Smooth muscle cell (in vitro differentiated cells): ENCODE data around the gene ARAP2. TPM values are rescaled to one million over a fixed set of nuclear protein-coding genes. Genes with fewer than 3 reads are reported as not detected.
A peak's percentile ranks its signal among the peaks of the same experiment; 100 is the strongest.

Source experiments
- DNase-seq: peaks from one replicate; lab custom pipeline; 2025; ENCODE audit not compliant: unreplicated experiment; lab: John Stamatoyannopoulos, UW
- H2AFZ ChIP-seq: fragments of 200-600 bp; sonication (generic); 2 replicates; pipeline ENCODE4 v1.6.0; 2016; ENCODE audit warnings: antibody characterized with exemption, low read depth, mild to moderate bottlenecking
- H3F3A ChIP-seq: fragments of 200-600 bp; sonication (generic); 2 replicates; pipeline ENCODE4 v1.6.0; 2017; ENCODE audit warnings: antibody characterized with exemption, low read depth
- H3K27ac ChIP-seq: fragments of 200-600 bp; sonication (generic); 2 replicates; pipeline ENCODE4 v1.5.1; 2016; ENCODE audit warnings: low read depth, mild to moderate bottlenecking
- H3K27me3 ChIP-seq: fragments of 200-600 bp; sonication (generic); 2 replicates; pipeline ENCODE4 v1.6.1; 2016; ENCODE audit warnings: low read depth, mild to moderate bottlenecking
- H3K36me3 ChIP-seq: fragments of 200-600 bp; sonication (generic); 2 replicates; pipeline ENCODE4 v1.5.1; 2016; ENCODE audit warnings: low read depth
- H3K4me1 ChIP-seq: fragments of 200-600 bp; sonication (generic); 2 replicates; pipeline ENCODE4 v1.5.1; 2016; ENCODE audit warnings: low read depth
- H3K4me2 ChIP-seq: fragments of 200-600 bp; sonication (generic); 2 replicates; pipeline ENCODE4 v1.6.0; 2016; ENCODE audit warnings: mild to moderate bottlenecking
- H3K4me3 ChIP-seq: fragments of 200-600 bp; sonication (generic); 2 replicates; pipeline ENCODE4 v1.5.1; 2016; ENCODE audit warnings: mild to moderate bottlenecking
- H3K79me2 ChIP-seq: fragments of 200-600 bp; sonication (generic); 2 replicates; pipeline ENCODE4 v1.6.0; 2016; ENCODE audit warnings: low read depth, mild to moderate bottlenecking
- H3K9ac ChIP-seq: fragments of 200-600 bp; sonication (generic); 2 replicates; pipeline ENCODE4 v1.6.0; 2016; ENCODE audit warnings: low read depth
- H3K9me3 ChIP-seq: fragments of 200-600 bp; sonication (generic); replicated peaks from 2 replicates; pipeline ENCODE4 v1.5.1; 2016; ENCODE audit warnings: low read depth
- H4K20me1 ChIP-seq: fragments of 200-600 bp; sonication (generic); 2 replicates; pipeline ENCODE4 v1.6.0; 2016; ENCODE audit warnings: low read depth
- WGBS: methylation state at CpG from one replicate; pipeline ENCODE4 v1.1.7; 2016; ENCODE audit warnings: low lambda C conversion rate; 5-methylcytosine and 5-hydroxymethylcytosine counted together
- polyA plus RNA-seq: library from polyadenylated mRNA; unstranded; fragments of >200 nt; fragmentation: Nextera tagmentation; extraction: Ambion mirVana; gene quantifications from 2 replicates; pipeline ENCODE4 v1.2.1, GENCODE V29; 2016
- total RNA-seq: library from RNA; depleted of rRNA; stranded (reverse); fragments of >200 nt; gene quantifications from 2 replicates; pipeline ENCODE4 v1.2.3, GENCODE V29; 2014
- TF ChIP-seq, protein P1 (sequence below): fragments of 200-600 bp; sonication (generic); IDR thresholded peaks from 2 replicates; pipeline ENCODE4 v1.5.1; 2017; ENCODE audit warnings: borderline replicate concordance, mild to moderate bottlenecking, antibody characterized with exemption; ENCODE audit not compliant: insufficient read depth, poor library complexity, severe bottlenecking

The ARAP2 gene
- total and polyA plus RNA-seq, 2 experiments from 2014 or later, result 1.2 to 17.9 TPM

DNA sequence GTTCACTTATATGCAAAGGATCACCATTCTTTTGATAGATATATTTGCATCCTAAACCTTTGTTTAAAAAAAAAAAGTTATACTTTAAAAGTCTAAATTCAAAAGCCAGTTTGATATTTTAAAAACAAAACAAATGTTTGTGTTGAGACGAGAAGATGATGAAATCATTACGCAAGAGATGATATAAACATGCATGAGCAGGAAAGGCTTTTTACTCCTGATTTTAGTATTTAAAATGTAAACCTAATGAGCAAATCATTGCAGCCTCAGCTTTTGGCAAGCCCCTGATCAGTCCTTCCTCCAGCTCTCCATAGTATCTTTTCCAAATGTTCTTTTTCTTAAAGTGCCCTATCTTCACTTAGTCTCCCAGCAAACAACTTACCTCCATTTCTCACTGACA, 115.6 kb downstream of the ARAP2 start:
- no peak for DNase-seq
- H3K9me3 ChIP-seq, result no peaks in the 10 kb centered on the region
- no peaks in the 10 kb centered on the region for H3K36me3 ChIP-seq
- no peak overlapping the region for H3K9ac ChIP-seq
- no peaks in the 10 kb centered on the region for H3K27me3 ChIP-seq
- no peaks in the 10 kb centered on the region for H3F3A ChIP-seq
- no peak overlapping the region for H3K4me3 ChIP-seq
- H3K79me2 ChIP-seq, result no peaks in the 10 kb centered on the region
- TF ChIP-seq, protein P1, sequence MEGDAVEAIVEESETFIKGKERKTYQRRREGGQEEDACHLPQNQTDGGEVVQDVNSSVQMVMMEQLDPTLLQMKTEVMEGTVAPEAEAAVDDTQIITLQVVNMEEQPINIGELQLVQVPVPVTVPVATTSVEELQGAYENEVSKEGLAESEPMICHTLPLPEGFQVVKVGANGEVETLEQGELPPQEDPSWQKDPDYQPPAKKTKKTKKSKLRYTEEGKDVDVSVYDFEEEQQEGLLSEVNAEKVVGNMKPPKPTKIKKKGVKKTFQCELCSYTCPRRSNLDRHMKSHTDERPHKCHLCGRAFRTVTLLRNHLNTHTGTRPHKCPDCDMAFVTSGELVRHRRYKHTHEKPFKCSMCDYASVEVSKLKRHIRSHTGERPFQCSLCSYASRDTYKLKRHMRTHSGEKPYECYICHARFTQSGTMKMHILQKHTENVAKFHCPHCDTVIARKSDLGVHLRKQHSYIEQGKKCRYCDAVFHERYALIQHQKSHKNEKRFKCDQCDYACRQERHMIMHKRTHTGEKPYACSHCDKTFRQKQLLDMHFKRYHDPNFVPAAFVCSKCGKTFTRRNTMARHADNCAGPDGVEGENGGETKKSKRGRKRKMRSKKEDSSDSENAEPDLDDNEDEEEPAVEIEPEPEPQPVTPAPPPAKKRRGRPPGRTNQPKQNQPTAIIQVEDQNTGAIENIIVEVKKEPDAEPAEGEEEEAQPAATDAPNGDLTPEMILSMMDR, result no peak
- WGBS, result 45% methylated on average over 2 of the region's 2 CpGs
- peak overlapping the region; percentile 49 for H2AFZ ChIP-seq
- H4K20me1 ChIP-seq, result no peaks in the 10 kb centered on the region
- no peak overlapping the region for H3K27ac ChIP-seq
- no peaks in the 10 kb centered on the region for H3K4me1 ChIP-seq
- peak overlapping the region; percentile 72 for H3K4me2 ChIP-seq

DNA sequence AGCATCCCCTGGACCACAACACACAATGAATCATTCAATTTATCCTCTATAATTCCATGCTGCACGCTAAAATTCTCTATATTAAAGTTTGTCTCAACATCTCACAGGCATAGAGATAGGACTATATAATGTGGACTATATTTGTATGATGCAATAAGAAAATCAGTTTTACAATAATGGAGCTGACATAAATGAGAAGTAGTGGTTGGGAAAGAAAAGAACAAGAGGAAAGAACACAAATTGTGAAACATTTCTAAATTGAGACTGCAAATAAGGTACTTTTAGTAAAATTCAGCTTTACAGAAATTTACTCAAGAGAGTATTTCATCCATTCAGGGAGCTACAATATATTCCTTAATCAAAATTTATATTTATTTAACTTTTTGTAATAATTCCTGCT, 120.4 kb downstream of the ARAP2 start:
- Histone ChIP-seq H3F3A (no peaks in the 10 kb centered on the region), H4K20me1 (no peaks in the 10 kb centered on the region), H3K27ac (no peak overlapping the region), H2AFZ (no peak overlapping the region), H3K4me2 (no peak overlapping the region), H3K4me3 (no peak overlapping the region), H3K4me1 (no peaks in the 10 kb centered on the region), H3K9ac (no peak overlapping the region), H3K27me3 (no peaks in the 10 kb centered on the region), H3K36me3 (no peaks in the 10 kb centered on the region), H3K9me3 (no peaks in the 10 kb centered on the region), H3K79me2 (no peaks in the 10 kb centered on the region)
- TF ChIP-seq, protein P1, result no peak
- WGBS, result 77% methylated on average over 1 of the region's 1 CpG
- no peak for DNase-seq

DNA sequence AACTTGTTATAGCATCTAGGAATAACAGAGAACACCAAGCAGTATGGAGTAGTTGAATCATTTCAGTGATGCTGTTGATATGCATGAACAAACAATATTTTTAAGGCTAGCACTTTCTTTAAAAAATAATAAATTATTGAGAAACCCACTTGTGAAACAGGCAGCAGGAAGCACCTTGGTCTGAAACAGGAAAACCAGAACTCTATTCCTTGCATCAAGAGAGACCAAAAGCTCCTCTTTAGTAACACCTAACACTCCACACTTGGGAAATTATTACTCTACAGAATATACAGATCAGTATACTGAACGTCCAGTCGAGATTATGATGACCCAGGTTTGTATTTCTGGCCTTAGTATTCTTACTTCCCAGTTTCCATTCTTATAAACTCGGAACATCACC, 129.0 kb downstream of the ARAP2 start:
- no peak overlapping the region for H3K9ac ChIP-seq
- no peak overlapping the region for H3K4me2 ChIP-seq
- DNase-seq, result no peak
- TF ChIP-seq, protein P1, result no peak
- H4K20me1 ChIP-seq, result no peaks in the 10 kb centered on the region
- H3K4me1 ChIP-seq, result no peaks in the 10 kb centered on the region
- WGBS, result 89% methylated on average over 3 of the region's 3 CpGs
- no peaks in the 10 kb centered on the region for H3K27me3 ChIP-seq
- H3K4me3 ChIP-seq, result no peak overlapping the region
- no peaks in the 10 kb centered on the region for H3K79me2 ChIP-seq
- H2AFZ ChIP-seq, result no peak overlapping the region
- H3K36me3 ChIP-seq, result no peaks in the 10 kb centered on the region
- H3K27ac ChIP-seq, result no peak overlapping the region
- H3F3A ChIP-seq, result no peaks in the 10 kb centered on the region
- no peaks in the 10 kb centered on the region for H3K9me3 ChIP-seq

DNA sequence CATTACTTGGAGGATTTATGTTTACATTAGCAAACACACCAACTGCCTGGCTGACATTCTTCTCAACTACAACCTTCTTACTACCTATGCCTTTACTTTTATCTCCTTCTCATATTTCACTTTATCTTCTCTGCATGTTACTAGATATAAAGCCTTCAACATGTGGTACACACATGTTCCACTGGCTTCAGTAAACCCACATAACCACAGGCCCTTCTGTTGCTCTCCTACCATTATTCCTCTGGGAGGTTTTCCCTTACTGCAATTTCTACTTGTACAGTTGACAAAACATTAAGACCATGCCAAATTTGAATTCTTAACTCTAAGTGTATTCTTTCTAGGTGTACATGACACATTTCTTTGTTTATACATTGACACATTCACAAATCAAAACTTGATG, 133.1 kb downstream of the ARAP2 start:
- H3K9me3 ChIP-seq, result no peaks in the 10 kb centered on the region

More for the DNA sequence above, 133.1 kb downstream of the ARAP2 start:
- H4K20me1 ChIP-seq, result no peaks in the 10 kb centered on the region
- H3K27me3 ChIP-seq, result no peaks in the 10 kb centered on the region
- H3K36me3 ChIP-seq, result no peaks in the 10 kb centered on the region
- H3K27ac ChIP-seq, result no peak overlapping the region
- H3K9ac ChIP-seq, result no peak overlapping the region
- H3K4me3 ChIP-seq, result no peak overlapping the region
- H3K4me1 ChIP-seq, result no peaks in the 10 kb centered on the region
- no peak for DNase-seq
- H3K4me2 ChIP-seq, result no peak overlapping the region
- TF ChIP-seq, protein P1, result no peak
- no peaks in the 10 kb centered on the region for H3F3A ChIP-seq
- H3K79me2 ChIP-seq, result no peaks in the 10 kb centered on the region
- H2AFZ ChIP-seq, result no peak overlapping the region
